Cardiac muscle cell (in vitro differentiated cells and primary cell): Measurements from ENCODE around the gene KLK1. TPM values are rescaled to one million over a fixed set of nuclear protein-coding genes. Genes with fewer than 3 reads are reported as not detected.
A peak's percentile ranks its signal among the peaks of the same experiment; 100 is the strongest.

ENCODE experiments used
- DNase-seq, 2 donors: peaks; one replicate each; pipeline versions ENCODE4 v3.0.0 to v3.0.0-alpha.2; 2010 to 2017; ENCODE audit warnings: low read depth in 1 of 2, low spot score in 1 of 2
- H3K27ac ChIP-seq: fragments of 200-600 bp; sonication (generic); 2 replicates; pipeline ENCODE4 v1.5.1; 2016
- H3K27me3 ChIP-seq: fragments of 200-600 bp; sonication (generic); 2 replicates; pipeline ENCODE4 v1.6.0; 2016; ENCODE audit warnings: control low read depth
- H3K36me3 ChIP-seq: fragments of 200-600 bp; sonication (generic); 2 replicates; pipeline ENCODE4 v1.5.1; 2016; ENCODE audit warnings: control low read depth
- H3K4me1 ChIP-seq: fragments of 200-600 bp; sonication (generic); 2 replicates; pipeline ENCODE4 v1.8.1; 2017; ENCODE audit warnings: low read depth, mild to moderate bottlenecking, mixed run types
- H3K4me3 ChIP-seq: fragments of 200-600 bp; sonication (generic); 2 replicates; pipeline ENCODE4 v1.5.1; 2016; ENCODE audit warnings: mild to moderate bottlenecking
- H3K9me3 ChIP-seq: fragments of 200-600 bp; sonication (generic); 2 replicates; pipeline ENCODE4 v1.5.1; 2017; ENCODE audit warnings: low read depth, mild to moderate bottlenecking, control low read depth
- polyA plus RNA-seq: library from polyadenylated mRNA; unstranded; fragments of >200 nt; fragmentation: Nextera tagmentation; extraction: Ambion mirVana; gene quantifications from 2 replicates; pipeline ENCODE4 v1.2.1, GENCODE V29; 2016
- total RNA-seq: library from RNA; depleted of rRNA; stranded (reverse); fragments of >200 nt; gene quantifications from 2 replicates; pipeline ENCODE4 v1.2.3, GENCODE V29; 2016
- TF ChIP-seq, protein P1 (sequence below): IDR thresholded peaks from 2 replicates; pipeline ENCODE4 v1.5.1; 2012; ENCODE audit warnings: low read depth, mild to moderate bottlenecking, low read length

The KLK1 gene
- total RNA-seq (not detected in 2 replicates), polyA plus RNA-seq (not detected in 2 replicates)

DNA sequence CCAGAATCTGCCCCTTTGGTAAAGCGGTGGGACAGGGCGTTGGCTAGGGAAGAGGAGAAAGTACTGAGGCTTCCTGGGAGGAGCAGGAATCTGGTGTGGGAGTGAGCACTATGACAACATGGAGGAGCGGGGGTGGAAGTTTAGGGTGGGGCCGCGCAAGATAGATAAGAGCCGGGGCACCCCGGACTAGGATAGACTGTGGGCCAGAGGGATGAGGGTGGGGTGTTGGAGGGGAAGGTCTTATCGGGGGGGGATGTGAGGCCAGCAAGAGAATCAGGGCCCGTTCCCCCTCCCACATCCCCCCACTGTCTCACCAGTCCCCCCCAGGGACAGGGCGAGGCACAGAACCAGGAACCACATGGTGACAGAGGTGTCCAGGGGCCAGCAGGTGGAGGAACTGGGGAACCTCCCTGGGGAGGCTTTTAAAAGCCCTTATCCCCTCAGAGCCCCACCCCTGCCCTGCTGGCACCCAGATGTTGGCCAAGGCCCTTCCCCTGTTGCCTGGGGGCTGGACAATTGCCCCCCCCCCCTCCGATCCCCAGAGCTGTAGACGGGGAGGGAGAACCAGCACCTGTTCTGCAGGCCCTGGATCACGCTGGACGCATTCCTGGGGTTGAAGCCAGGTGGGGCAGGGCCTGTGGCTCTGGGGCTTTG is at the start of gene KLK1:
Gene KLK1, minus strand, starts transcription at position 399 of the 654 bp plus-strand sequence. Its CDS starts 39 bp downstream, at position 360.
- Histone ChIP-seq H3K36me3 (no peaks in the 10 kb centered on the region), H3K4me1 (no peaks in the 10 kb centered on the region), H3K27ac (no peak within 1 kb of the TSS), H3K27me3 (peaks cover 74% of the 10 kb centered on the region), H3K4me3 (no peak within 1 kb of the TSS), H3K9me3 (no peaks in the 10 kb centered on the region)
- TF ChIP-seq, protein P1, sequence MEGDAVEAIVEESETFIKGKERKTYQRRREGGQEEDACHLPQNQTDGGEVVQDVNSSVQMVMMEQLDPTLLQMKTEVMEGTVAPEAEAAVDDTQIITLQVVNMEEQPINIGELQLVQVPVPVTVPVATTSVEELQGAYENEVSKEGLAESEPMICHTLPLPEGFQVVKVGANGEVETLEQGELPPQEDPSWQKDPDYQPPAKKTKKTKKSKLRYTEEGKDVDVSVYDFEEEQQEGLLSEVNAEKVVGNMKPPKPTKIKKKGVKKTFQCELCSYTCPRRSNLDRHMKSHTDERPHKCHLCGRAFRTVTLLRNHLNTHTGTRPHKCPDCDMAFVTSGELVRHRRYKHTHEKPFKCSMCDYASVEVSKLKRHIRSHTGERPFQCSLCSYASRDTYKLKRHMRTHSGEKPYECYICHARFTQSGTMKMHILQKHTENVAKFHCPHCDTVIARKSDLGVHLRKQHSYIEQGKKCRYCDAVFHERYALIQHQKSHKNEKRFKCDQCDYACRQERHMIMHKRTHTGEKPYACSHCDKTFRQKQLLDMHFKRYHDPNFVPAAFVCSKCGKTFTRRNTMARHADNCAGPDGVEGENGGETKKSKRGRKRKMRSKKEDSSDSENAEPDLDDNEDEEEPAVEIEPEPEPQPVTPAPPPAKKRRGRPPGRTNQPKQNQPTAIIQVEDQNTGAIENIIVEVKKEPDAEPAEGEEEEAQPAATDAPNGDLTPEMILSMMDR, result no peak
- DNase-seq, result no peak

DNA sequence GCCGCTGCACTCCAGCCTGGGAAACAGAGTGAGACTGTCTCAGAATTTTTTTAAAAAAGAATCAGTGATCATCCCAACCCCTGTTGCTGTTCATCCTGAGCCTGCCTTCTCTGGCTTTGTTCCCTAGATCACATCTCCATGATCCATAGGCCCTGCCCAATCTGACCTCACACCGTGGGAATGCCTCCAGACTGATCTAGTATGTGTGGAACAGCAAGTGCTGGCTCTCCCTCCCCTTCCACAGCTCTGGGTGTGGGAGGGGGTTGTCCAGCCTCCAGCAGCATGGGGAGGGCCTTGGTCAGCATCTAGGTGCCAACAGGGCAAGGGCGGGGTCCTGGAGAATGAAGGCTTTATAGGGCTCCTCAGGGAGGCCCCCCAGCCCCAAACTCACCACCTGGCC is 49.5 kb upstream of the KLK1 start, which contains the start of gene KLK2:
Gene KLK2, plus strand, starts transcription at position 384 of the 400 bp plus-strand sequence. CDS start 35 bp downstream, outside the sequence.
- TF ChIP-seq, protein P1, result no peak
- Histone ChIP-seq H3K9me3 (no peaks in the 10 kb centered on the region), H3K4me1 (no peaks in the 10 kb centered on the region), H3K4me3 (no peak within 1 kb of the TSS), H3K36me3 (no peaks in the 10 kb centered on the region), H3K27me3 (peaks cover 60% of the 10 kb centered on the region), H3K27ac (no peak within 1 kb of the TSS)
- DNase-seq, result no peak

DNA sequence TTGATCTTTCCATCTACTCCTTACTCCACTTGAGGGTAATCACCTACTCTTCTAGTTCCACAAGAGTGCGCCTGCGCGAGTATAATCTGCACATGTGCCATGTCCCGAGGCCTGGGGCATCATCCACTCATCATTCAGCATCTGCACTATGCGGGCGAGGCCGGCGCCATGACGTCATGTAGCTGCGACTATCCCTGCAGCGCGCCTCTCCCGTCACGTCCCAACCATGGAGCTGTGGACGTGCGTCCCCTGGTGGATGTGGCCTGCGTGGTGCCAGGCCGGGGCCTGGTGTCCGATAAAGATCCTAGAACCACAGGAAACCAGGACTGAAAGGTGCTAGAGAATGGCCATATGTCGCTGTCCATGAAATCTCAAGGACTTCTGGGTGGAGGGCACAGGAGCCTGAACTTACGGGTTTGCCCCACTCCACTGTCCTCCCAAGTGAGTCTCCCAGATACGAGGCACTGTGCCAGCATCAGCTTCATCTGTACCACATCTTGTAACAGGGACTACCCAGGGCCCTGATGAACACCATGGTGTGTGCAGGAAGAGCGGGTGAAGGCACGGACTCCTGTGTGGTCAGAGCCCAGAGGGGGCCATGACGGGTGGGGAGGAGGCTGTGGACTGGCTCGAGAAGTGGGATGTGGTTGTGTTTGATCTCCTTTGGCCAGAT is 47.0 kb upstream of the KLK1 start:
- no peaks in the 10 kb centered on the region for H3K4me1 ChIP-seq
- TF ChIP-seq, protein P1, result peak; percentile 20
- peak in 1 of 2 donors; percentile 21 for DNase-seq
- no peak overlapping the region for H3K4me3 ChIP-seq
- no peaks in the 10 kb centered on the region for H3K9me3 ChIP-seq
- peaks cover 49% of the 10 kb centered on the region for H3K27me3 ChIP-seq
- H3K27ac ChIP-seq, result no peak overlapping the region
- no peaks in the 10 kb centered on the region for H3K36me3 ChIP-seq

DNA sequence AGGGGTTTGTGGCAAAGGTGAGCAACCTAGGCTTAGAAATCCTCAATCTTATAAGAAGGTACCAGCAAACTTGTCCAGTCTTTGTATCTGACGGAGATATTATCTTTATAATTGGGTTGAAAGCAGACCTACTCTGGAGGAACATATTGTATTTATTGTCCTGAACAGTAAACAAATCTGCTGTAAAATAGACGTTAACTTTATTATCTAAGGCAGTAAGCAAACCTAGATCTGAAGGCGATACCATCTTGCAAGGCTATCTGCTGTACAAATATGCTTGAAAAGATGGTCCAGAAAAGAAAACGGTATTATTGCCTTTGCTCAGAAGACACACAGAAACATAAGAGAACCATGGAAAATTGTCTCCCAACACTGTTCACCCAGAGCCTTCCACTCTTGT is 45.9 kb upstream of the KLK1 start:
- H3K27me3 ChIP-seq, result peaks cover 43% of the 10 kb centered on the region
- TF ChIP-seq, protein P1, result no peak
- DNase-seq, result no peak

DNA sequence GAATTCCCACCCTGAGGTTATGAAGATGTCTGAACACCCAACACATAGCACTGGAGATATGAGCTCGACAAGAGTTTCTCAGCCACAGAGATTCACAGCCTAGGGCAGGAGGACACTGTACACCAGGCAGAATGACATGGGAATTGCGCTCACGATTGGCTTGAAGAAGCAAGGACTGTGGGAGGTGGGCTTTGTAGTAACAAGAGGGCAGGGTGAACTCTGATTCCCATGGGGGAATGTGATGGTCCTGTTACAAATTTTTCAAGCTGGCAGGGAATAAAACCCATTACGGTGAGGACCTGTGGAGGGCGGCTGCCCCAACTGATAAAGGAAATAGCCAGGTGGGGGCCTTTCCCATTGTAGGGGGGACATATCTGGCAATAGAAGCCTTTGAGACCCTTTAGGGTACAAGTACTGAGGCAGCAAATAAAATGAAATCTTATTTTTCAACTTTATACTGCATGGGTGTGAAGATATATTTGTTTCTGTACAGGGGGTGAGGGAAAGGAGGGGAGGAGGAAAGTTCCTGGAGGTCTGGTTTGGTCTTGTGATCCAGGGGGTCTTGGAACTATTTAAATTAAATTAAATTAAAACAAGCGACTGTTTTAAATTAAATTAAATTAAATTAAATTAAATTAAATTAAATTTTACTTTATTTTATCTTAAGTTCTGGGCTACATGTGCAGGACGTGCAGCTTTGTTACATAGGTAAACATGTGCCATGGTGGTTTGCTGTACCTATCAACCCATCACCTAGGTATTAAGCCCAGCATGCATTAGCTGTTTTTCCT is 38.1 kb upstream of the KLK1 start:
- peaks cover 17% of the 10 kb centered on the region for H3K27me3 ChIP-seq
- H3K4me3 ChIP-seq, result no peak overlapping the region
- H3K4me1 ChIP-seq, result no peaks in the 10 kb centered on the region
- no peak for DNase-seq
- no peaks in the 10 kb centered on the region for H3K9me3 ChIP-seq
- TF ChIP-seq, protein P1, result no peak
- no peak overlapping the region for H3K27ac ChIP-seq
- no peaks in the 10 kb centered on the region for H3K36me3 ChIP-seq

More for the DNA sequence above, 45.9 kb upstream of the KLK1 start:
- Histone ChIP-seq H3K4me1 (no peaks in the 10 kb centered on the region), H3K9me3 (no peaks in the 10 kb centered on the region), H3K4me3 (no peak overlapping the region), H3K27ac (no peak overlapping the region), H3K36me3 (no peaks in the 10 kb centered on the region)
